Nephron progenitor cell (in vitro differentiated cells): Measurements from ENCODE around the gene HOXC10.
A peak's percentile ranks its signal among the peaks of the same experiment; 100 is the strongest.

Experiments used
- DNase-seq: peaks from one replicate; pipeline ENCODE4 v3.0.0; 2021
- H3K27ac Mint-ChIP-seq: 2 replicates; pipeline ENCODE4 v1.8.0; 2021; ENCODE audit warnings: mild to moderate bottlenecking, moderate library complexity, mixed read lengths
- H3K27me3 Mint-ChIP-seq: 2 replicates; pipeline ENCODE4 v1.8.0; 2021; ENCODE audit warnings: mild to moderate bottlenecking, low read depth, mixed read lengths; ENCODE audit not compliant: poor library complexity
- H3K36me3 Mint-ChIP-seq: 2 replicates; pipeline ENCODE4 v1.8.0; 2021; ENCODE audit warnings: low read depth, mixed read lengths
- H3K4me1 Mint-ChIP-seq: 2 replicates; pipeline ENCODE4 v1.8.0; 2021; ENCODE audit warnings: mixed read lengths
- H3K4me3 Mint-ChIP-seq: 2 replicates; pipeline ENCODE4 v1.8.0; 2021; ENCODE audit warnings: mild to moderate bottlenecking, moderate library complexity, mixed read lengths
- H3K9me3 Mint-ChIP-seq: 2 replicates; pipeline ENCODE4 v1.8.0; 2021; ENCODE audit warnings: mild to moderate bottlenecking, moderate library complexity, mixed read lengths
- TF ChIP-seq, protein P1 (sequence below): fragments of 200-600 bp; sonication (generic); IDR thresholded peaks from 2 replicates; pipeline ENCODE4 v1.5.0; 2021; ENCODE audit warnings: antibody characterized with exemption

HOXC10 gene

GRCh38 chr12:54005531-54005852 is 20.5 kb downstream of the HOXC10 start:
- no peaks in the 10 kb centered on the region for H3K9me3 Mint-ChIP-seq
- peaks cover 78% of the 10 kb centered on the region for H3K4me1 Mint-ChIP-seq
- H3K36me3 Mint-ChIP-seq = peaks cover 47% of the 10 kb centered on the region
- peaks cover 5% of the 10 kb centered on the region for H3K27me3 Mint-ChIP-seq
- peak overlapping the region; percentile 98 for H3K4me3 Mint-ChIP-seq
- TF ChIP-seq, protein P1, sequence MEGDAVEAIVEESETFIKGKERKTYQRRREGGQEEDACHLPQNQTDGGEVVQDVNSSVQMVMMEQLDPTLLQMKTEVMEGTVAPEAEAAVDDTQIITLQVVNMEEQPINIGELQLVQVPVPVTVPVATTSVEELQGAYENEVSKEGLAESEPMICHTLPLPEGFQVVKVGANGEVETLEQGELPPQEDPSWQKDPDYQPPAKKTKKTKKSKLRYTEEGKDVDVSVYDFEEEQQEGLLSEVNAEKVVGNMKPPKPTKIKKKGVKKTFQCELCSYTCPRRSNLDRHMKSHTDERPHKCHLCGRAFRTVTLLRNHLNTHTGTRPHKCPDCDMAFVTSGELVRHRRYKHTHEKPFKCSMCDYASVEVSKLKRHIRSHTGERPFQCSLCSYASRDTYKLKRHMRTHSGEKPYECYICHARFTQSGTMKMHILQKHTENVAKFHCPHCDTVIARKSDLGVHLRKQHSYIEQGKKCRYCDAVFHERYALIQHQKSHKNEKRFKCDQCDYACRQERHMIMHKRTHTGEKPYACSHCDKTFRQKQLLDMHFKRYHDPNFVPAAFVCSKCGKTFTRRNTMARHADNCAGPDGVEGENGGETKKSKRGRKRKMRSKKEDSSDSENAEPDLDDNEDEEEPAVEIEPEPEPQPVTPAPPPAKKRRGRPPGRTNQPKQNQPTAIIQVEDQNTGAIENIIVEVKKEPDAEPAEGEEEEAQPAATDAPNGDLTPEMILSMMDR = no peak
- peak overlapping the region; percentile 97 for H3K27ac Mint-ChIP-seq
- DNase-seq = peak; percentile 68

DNA sequence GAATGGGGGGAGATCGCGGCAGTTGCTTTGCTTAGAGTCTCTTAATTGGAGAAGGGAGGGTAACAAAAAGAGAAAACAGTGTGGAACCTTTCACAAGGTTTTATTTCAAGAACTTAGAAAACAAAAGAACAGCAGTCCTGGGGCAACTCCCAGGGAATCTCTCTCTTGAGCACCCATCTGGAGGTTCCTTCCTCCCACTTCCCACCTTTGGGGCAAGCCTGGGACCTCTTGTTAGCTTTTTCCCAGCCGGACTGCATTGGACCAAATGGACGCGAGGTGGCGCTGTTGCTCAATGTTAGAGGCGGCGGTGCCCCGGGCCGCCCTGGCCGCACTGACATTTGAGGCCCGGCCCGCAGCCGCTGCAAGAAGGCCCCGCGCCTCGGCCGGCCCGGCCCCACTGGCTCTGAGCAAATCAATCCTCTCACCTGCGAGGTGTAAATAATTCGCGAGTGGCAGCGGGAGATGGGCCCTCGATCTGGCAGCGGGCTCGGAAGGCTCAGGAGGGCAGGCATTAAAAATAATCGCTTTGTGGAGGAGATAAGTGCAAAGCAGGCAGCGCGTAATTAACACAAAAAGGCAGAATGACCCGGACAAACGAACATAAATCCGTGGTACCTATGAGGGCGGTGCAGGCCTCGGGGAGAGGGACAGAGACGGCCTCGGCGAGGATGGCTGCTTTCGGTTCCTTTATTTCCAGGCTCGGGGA is 21.1 kb downstream of the HOXC10 start:
- Mint-ChIP-seq H3K36me3 (peaks cover 47% of the 10 kb centered on the region), H3K4me3 (peak overlapping the region; percentile 98), H3K9me3 (no peaks in the 10 kb centered on the region), H3K27ac (peak overlapping the region; percentile 97), H3K27me3 (peaks cover 4% of the 10 kb centered on the region), H3K4me1 (peaks cover 80% of the 10 kb centered on the region)
- TF ChIP-seq, protein P1 = peak; percentile 90
- peak; percentile 97 for DNase-seq

DNA sequence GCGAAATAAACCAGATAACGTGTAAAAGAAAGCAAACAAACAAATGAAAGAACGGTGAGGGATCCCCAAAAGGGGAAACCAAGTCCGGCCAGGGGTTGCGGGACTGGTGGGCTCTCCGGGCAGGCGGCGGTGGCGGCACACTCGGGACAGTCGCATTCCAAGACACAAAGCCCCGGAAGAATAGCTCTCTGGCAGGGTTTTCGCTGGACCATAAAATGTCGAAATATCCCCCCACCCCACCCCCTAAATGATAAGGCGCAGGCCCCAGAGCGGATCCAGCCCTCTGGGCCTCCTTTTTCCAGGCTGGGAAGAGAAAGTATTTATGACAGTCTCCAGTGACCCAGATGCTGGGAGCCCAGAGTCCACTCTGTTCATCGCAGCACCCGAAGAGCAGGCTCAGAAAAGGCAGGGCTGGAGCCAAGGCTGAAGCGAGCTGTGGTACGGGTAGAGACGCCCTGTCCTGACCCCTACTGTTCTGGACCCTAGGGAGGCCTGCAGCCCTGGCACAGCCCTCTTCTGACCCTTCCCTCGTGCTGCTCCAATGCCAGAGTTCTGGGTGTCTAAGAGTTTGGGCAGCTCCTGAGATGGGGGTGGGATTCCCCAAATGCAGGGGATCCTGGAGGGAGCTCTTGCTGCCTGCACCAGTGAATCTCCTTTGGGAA is 21.7 kb downstream of the HOXC10 start:
- TF ChIP-seq, protein P1 = no peak
- Mint-ChIP-seq H3K36me3 (peaks cover 41% of the 10 kb centered on the region), H3K4me1 (peaks cover 80% of the 10 kb centered on the region), H3K4me3 (peak overlapping the region; percentile 98), H3K27me3 (no peaks in the 10 kb centered on the region), H3K27ac (peak overlapping the region; percentile 97), H3K9me3 (no peaks in the 10 kb centered on the region)
- peak; percentile 26 for DNase-seq

DNA sequence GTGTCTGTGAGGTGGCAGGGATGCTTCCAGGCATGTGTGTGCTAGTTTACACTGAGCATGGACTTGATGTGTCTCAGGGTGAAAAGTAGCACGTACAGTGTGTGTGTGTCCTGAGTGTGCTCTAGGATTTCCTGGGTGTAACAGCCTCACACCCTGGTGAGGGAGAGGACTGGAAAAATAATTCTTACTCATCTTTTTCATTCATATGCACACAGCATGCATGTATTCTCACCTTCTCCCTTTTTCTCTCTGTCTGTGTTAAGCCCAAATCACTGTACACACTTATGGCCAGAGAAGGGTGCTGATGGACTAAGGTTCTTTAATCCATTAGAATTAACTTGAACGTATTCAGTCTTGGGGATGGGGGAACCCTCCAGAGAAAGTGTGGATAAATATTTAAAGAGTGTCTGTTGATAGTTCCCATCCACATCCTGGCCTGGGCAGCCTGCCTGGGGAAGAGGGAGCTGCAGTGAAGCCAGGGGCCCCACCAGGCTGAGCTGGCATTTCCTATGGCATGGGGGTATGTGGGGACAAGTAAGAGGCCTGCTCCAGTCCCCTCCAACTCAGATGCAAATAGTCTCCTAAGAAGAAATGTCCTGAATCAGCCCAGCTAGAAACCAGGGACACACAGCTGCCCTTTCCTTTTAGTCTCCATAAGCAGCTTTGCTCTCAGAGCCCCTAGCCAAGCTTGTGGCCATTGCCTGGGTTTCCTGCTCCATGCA is 22.8 kb downstream of the HOXC10 start:
- TF ChIP-seq, protein P1 = no peak
- H3K27ac Mint-ChIP-seq = peak overlapping the region; percentile 97
- peak overlapping the region; percentile 98 for H3K4me3 Mint-ChIP-seq
- DNase-seq = no peak
- peaks cover 37% of the 10 kb centered on the region for H3K36me3 Mint-ChIP-seq
- no peaks in the 10 kb centered on the region for H3K27me3 Mint-ChIP-seq
- H3K4me1 Mint-ChIP-seq = peaks cover 80% of the 10 kb centered on the region
- H3K9me3 Mint-ChIP-seq = no peaks in the 10 kb centered on the region

DNA sequence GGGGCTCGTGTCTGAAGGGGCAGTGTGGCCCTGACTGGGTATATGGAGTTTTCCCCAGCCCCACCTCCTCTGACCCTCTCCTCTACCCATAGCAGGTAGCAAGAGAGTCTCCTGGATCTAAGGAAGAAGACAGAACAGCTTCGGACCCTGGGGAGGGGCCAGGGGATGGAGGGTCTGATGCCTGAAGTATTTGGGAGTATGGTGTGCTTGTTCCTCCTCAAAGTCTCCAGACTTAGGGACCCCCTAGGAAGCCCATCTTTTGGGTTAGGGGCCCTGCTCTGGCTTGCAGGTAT is 23.3 kb downstream of the HOXC10 start:
- H3K27me3 Mint-ChIP-seq = peaks cover under 1% of the 10 kb centered on the region
- peaks cover 80% of the 10 kb centered on the region for H3K4me1 Mint-ChIP-seq
- peak overlapping the region; percentile 97 for H3K27ac Mint-ChIP-seq
- DNase-seq = no peak
- no peaks in the 10 kb centered on the region for H3K9me3 Mint-ChIP-seq
- peak overlapping the region; percentile 98 for H3K4me3 Mint-ChIP-seq
- H3K36me3 Mint-ChIP-seq = peaks cover 37% of the 10 kb centered on the region
- TF ChIP-seq, protein P1 = no peak
